ENCODE measurements around the gene KCTD10.

KCTD10 gene

GRCh38 chr12:109494348-109494881 lies 17.3 kb upstream of the KCTD10 start:
- DNase-seq (ENCODE audit: low read depth in 2 of 2) = no peak

GRCh38 chr12:109493938-109494337 lies 16.8 kb upstream of the KCTD10 start:
- DNase-seq (ENCODE audit: low read depth in 2 of 2) = no peak

- no peak for DNase-seq (ENCODE audit: low read depth in 2 of 2)
Observed at GRCh38 chr12:109493090-109493489, 16.0 kb upstream of the KCTD10 start.

- DNase-seq (ENCODE audit: low read depth in 2 of 2) = no peak
Observed at GRCh38 chr12:109492371-109492770, 15.3 kb upstream of the KCTD10 start.

- no peak for DNase-seq (ENCODE audit: low read depth in 2 of 2)
Observed at GRCh38 chr12:109491671-109492070, 14.6 kb upstream of the KCTD10 start.

- no peak for DNase-seq (ENCODE audit: low read depth in 2 of 2)
Observed at GRCh38 chr12:109489955-109490565, 13.0 kb upstream of the KCTD10 start.

GRCh38 chr12:109489016-109489954 lies 12.2 kb upstream of the KCTD10 start:
- no peak for DNase-seq (ENCODE audit: low read depth in 2 of 2)

GRCh38 chr12:109488051-109488665 lies 11.1 kb upstream of the KCTD10 start:
- DNase-seq (ENCODE audit: low read depth in 2 of 2) = no peak

- no peak for DNase-seq (ENCODE audit: low read depth in 2 of 2)
Observed at GRCh38 chr12:109487181-109488050, 10.3 kb upstream of the KCTD10 start.

GRCh38 chr12:109485201-109485600 lies 8.1 kb upstream of the KCTD10 start:
- DNase-seq (ENCODE audit: low read depth in 2 of 2) = no peak

GRCh38 chr12:109483346-109483745 lies 6.2 kb upstream of the KCTD10 start:
- no peak for DNase-seq (ENCODE audit: low read depth in 2 of 2)

- DNase-seq (ENCODE audit: low read depth in 2 of 2) = no peak
Observed at GRCh38 chr12:109482894-109483293, 5.8 kb upstream of the KCTD10 start.

GRCh38 chr12:109482491-109482890 lies 5.4 kb upstream of the KCTD10 start:
- no peak for DNase-seq (ENCODE audit: low read depth in 2 of 2)

- DNase-seq (ENCODE audit: low read depth in 2 of 2) = no peak
Observed at GRCh38 chr12:109481863-109482262, 4.8 kb upstream of the KCTD10 start.

- no peak for DNase-seq (ENCODE audit: low read depth in 2 of 2)
Observed at GRCh38 chr12:109480356-109480755, 3.3 kb upstream of the KCTD10 start.

GRCh38 chr12:109479761-109480160 lies 2.7 kb upstream of the KCTD10 start:
- no peak for DNase-seq (ENCODE audit: low read depth in 2 of 2)

- no peak for DNase-seq (ENCODE audit: low read depth in 2 of 2)
Observed at GRCh38 chr12:109477963-109478315, 839 bp upstream of the KCTD10 start.

- DNase-seq (ENCODE audit: low read depth in 2 of 2) = no peak
Observed at GRCh38 chr12:109476807-109477184, 304 bp downstream of the KCTD10 start.

GRCh38 chr12:109475993-109476806 lies 900 bp downstream of the KCTD10 start:
- DNase-seq (ENCODE audit: low read depth in 2 of 2) = no peak

- DNase-seq (ENCODE audit: low read depth in 2 of 2) = no peak
Observed at GRCh38 chr12:109475121-109475520, 2.0 kb downstream of the KCTD10 start.

Data from stimulated activated CD8-positive, alpha-beta memory T cell treated with anti-CD3 and anti-CD28 coated beads, Interleukin-2, amount 100 ng/mL, for 48 hours (primary cell).